ENCODE data around the gene SELENOS.

The SELENOS gene

DNA sequence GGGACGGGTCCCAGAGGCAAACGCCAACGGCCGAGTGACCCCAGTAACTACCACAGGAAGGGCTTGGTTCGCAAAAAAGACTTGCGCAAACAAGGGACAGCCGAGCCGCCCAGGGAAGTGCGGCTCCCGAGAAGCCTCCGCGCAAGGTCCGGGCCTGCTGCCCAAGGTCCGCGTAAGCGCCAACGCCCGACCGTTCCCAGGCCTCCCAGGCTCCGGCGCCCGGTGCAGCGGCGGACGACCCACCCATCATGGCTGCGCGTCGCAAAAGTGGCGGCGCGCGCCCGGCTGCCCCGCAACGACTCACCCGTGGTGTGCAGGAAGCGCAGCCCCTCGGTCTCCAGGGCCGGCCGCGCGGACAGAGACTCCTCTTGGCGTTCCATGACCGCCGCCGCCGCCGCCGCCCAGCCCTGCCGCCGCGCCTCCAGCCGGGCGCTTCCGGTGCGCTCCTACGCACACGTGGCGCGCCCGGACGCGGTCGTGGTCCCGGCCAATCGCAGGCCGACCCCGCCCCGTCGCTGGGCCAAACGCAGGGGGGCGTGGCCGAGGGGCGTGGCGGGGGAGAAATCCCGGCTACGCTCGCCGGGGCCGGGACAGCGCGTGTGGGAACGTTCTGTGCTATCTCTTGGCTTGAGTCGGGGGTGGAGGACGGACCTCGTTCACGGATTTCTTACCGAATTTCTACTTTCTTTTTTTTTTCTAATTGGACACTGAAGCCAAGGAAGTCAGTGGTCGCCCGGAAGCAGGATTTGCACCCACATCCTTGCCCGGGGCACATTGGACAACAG, at the start of gene SELENOS:
Gene SELENOS, minus strand, starts transcription at position 448 of the 785 bp plus-strand sequence. Its CDS starts 68 bp downstream, at position 380.
- in situ Hi-C loops (cut with MboI; ENCODE audit: low sequenced_read_pairs): no loop called here

GRCh38 chr15:101326462-101327146, 49.3 kb upstream of the SELENOS start:
- in situ Hi-C loops (cut with MboI; ENCODE audit: low sequenced_read_pairs): no loop called here

- in situ Hi-C loops (cut with MboI; ENCODE audit: low sequenced_read_pairs): no loop called here
These were observed 48.7 kb upstream of the SELENOS start for GRCh38 chr15:101326026-101326315.

- in situ Hi-C loops (cut with MboI; ENCODE audit: low sequenced_read_pairs): no loop called here
These were observed 48.2 kb upstream of the SELENOS start for GRCh38 chr15:101325263-101326025.

DNA sequence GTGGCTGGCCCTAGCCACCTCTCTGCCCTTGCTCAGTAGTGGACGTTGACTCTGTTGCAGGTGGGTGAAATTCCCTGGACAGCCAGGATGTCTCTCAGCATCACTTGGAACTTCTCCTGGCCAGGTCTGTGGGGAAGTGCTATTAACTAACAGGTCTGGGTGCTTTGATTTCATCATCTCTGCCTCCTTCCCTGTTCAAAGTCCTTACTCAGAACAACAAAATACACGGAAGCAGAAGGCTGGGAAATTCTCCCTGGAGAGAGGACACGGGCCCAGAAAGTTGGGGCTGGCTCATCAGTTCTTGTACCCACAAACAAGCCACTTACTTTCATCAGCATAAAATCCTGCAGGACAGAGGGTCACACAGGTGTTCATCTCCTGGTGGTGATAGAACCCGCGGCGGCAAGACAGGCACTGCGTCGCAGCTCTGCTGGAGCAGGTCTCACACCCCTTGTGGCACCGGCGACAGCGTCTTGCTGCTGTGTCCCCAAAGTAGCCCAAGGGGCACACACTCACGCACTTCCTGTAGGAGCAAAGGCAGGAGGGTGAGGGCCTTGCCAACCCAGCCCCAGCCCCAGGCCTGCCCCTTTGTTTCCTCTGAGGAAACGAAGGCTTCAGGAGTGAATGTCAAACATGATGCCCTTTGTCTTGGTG, 47.4 kb upstream of the SELENOS start:
- in situ Hi-C loops (cut with MboI; ENCODE audit: low sequenced_read_pairs): no loop called here

DNA sequence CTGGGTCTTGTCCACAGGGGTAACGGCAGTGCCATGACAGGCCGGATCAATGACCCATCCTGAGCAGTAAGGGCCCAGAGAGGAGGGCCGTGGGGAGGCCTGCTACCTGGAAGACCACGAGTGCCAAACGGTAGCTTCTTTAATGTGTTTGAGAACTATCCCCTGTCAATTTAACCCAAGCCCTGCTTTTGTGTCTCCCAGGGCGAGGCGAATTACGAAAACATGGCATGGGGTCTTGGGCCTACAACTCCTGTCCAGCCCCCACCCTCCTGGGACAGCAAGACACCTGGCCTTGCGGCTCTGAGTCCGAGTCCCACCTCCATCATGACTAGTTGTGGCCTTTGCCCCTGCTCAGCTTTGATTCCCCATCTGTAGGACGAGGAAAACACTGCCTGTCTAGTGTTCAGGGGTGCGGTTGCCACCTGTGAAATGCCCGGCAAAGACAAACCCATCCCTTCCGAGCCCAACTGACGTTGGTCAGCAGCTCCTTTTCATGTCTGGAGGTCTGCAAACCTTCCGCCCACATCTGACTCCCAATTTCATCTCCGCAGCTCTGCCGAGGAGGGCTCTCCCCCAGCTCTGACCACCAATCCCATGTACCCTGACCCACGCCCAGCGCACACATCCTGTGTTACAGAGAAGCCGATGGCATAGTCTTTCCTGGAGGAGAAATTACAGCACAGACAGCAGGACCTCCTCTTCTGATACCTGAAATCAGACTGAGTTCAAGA, 46.7 kb upstream of the SELENOS start:
- in situ Hi-C loops (cut with MboI; ENCODE audit: low sequenced_read_pairs): no loop called here

DNA sequence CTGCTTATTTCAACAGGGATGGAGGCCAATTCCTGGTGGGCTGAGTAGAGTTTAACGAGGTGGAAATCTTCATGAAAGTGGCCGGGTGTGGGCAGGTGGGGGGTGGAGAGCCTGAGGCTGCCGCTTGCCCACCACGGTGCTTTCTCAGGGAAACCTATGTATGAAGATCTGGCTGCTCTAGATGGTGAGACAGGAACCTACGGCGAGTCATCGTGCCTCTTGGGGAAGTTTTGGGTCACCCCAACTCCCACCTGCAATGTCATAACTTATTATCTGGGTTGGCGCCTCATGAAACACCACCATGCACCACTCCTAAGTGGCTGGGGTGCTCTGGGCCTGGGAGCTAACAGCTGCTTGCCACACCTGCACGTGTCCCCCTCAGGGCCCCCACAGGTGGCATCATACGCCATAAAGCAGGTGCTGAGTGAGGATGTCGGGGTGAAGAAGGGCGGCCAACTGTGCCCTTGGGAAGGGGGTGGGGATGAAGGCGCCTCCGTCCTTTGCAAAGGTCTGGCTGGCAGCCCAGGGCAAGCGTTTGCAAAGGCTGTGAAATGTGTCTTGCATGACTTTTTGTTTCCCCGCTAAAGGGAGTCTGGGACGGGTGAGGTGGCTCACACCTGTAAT, 45.7 kb upstream of the SELENOS start:
- in situ Hi-C loops (cut with MboI; ENCODE audit: low sequenced_read_pairs): no loop called here

- in situ Hi-C loops (cut with MboI; ENCODE audit: low sequenced_read_pairs): no loop called here
These were observed 44.9 kb upstream of the SELENOS start for GRCh38 chr15:101322016-101322695.

GRCh38 chr15:101320501-101321052, 43.3 kb upstream of the SELENOS start:
- in situ Hi-C loops (cut with MboI; ENCODE audit: low sequenced_read_pairs): no loop called here

DNA sequence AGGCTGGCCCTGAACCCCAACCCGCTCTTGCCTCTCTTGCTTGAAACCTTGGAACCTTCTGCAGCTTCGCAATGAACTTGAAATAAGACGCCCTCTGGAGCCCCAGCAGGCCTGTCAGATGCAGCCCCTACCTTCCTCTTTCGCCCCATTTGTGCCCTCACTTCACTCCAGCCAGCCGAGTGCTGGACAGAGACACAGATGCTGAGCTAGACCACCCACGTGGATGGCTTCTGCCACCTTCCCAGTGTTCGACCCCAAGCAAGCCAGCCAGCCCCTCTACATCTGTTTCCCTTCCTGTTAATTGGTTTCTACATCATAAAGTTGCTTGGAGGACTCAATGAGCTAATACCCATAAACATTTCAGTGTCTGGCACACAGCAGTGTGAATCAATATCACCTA, 41.6 kb upstream of the SELENOS start:
- in situ Hi-C loops (cut with MboI; ENCODE audit: low sequenced_read_pairs): no loop called here

DNA sequence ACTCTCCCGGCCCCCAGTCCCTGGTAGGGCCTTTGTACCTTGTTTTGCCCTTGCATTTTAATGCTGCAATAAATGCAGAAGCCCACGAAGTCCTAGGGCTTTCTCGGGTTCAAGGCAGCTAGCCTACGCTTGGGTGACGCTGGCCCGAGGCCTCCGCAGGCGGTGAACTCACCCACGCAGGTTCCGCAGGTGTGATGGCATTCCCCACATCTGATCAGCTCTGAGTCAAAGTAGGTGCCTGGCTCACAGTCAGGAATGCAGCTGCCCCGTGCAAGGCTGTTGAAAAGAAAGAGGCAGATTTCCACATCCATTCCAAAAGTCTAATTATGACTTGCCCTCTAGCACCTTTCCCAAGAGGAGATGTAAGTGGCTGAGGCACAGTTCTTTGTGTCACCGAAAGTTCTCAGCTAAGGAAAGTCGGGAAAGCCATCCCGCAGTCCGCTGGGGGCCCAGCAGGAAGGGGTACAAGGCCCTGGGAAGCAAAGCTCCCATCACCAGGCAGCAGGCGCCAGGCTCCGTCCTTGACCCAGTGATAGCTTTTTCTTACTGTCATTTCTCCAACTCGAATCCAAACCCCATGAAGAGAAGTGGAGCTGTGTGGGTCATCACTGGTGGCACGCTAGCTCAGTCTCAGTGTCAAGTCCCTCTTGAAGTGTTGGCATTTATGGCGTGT, 41.0 kb upstream of the SELENOS start:
- in situ Hi-C loops (cut with MboI; ENCODE audit: low sequenced_read_pairs): no loop called here

- in situ Hi-C loops (cut with MboI; ENCODE audit: low sequenced_read_pairs): no loop called here
These were observed 40.1 kb upstream of the SELENOS start for GRCh38 chr15:101317336-101317872.

- in situ Hi-C loops (cut with MboI; ENCODE audit: low sequenced_read_pairs): no loop called here
These were observed 39.2 kb upstream of the SELENOS start for GRCh38 chr15:101316529-101316928.

DNA sequence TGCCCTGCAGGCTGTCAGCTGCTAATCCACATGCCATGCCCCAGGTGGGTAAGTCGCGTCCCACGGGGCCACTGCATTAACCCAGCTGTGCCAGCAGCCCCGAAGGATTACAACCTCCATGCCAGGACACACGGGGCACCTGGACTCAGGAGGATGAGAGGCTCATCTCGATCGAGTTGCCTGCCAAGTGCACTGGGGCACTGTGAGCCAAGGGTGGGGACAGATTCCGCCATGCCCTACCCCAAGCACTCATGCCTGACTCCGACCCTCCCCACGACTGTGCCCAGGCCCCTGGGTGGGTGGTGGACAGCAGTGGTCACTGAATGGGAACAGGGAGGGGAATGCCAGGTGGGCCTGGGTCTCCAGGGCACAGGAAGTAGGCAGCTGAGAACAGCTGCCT, 38.5 kb upstream of the SELENOS start:
- in situ Hi-C loops (cut with MboI; ENCODE audit: low sequenced_read_pairs): no loop called here

- in situ Hi-C loops (cut with MboI; ENCODE audit: low sequenced_read_pairs): no loop called here
These were observed 37.2 kb upstream of the SELENOS start for GRCh38 chr15:101314336-101315125.

DNA sequence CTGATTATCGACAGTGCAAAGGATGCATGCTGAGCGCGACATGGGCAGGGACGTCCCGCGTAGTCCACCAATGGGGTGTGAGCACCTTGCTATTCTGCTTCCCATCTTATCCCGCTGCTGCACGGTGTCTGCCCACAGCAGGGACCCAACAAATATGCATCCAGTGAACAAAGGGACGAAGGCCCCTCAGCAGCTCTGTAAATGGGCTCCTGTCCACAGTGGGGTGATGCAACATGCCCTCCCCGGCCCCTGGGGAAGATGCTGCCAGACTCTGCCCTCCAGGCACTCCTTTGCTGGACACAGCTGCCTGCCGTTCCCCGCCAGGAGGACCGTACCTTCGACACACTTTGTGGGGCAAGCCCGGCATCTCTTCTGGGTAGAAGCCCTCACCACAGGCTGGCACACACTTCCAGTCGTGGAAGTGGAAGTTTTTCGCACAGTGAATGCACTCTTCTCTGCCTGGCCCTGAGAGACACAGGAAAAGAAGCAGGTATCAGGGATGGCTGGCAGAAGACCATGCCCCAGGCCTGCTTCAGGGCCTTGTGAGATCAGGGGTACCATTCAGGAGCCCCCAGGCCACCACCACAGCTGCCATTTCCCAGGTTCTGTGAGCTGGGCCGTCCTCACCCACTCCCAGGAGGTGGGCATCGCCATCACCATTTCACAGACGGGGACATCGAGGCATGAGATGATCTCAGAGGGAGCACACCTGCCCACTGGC, 35.9 kb upstream of the SELENOS start:
- in situ Hi-C loops (cut with MboI; ENCODE audit: low sequenced_read_pairs): no loop called here

DNA sequence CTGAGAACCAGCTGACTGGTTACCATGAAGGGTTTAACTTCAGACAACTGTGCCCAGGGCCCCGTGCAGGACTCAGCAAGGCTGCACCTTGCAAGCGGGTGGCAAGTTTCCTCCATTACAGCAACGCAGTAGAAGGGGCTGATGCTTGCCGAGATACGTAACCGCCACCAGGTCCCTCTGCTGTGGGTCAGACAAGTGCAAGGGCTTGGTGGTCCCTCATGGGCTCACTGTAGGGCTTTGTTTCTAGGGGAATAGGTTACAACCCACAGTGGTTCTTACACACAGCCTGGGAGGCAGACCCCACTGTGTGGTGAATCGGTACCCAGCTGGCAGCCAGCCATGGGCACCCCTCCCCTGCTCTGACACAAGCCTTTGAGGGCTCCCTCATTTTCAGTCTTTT, 33.2 kb upstream of the SELENOS start:
- in situ Hi-C loops (cut with MboI; ENCODE audit: low sequenced_read_pairs): no loop called here

Measured in hTERT RPE-1 (cell line).